SU-DHL-6 (cell line): ENCODE measurements around the gene SLC41A3.

Source experiments
- CTCF ChIP-seq: fragments of 200-600 bp; sonication (generic); IDR thresholded peaks from one replicate; pipeline ENCODE4 v1.5.1; 2017; ENCODE audit warnings: antibody characterized with exemption, mild to moderate bottlenecking, low read length, moderate library complexity; ENCODE audit not compliant: insufficient read depth, poor library complexity, severe bottlenecking
- EZH2phosphoT487 ChIP-seq: fragments of 200-600 bp; sonication (generic), shearing (Covaris generic); conservative IDR thresholded peaks from 2 replicates; pipeline ENCODE4 v1.6.1; 2018; ENCODE audit warnings: mild to moderate bottlenecking, antibody characterized with exemption, low read length, moderate library complexity, mixed read lengths

DNA sequence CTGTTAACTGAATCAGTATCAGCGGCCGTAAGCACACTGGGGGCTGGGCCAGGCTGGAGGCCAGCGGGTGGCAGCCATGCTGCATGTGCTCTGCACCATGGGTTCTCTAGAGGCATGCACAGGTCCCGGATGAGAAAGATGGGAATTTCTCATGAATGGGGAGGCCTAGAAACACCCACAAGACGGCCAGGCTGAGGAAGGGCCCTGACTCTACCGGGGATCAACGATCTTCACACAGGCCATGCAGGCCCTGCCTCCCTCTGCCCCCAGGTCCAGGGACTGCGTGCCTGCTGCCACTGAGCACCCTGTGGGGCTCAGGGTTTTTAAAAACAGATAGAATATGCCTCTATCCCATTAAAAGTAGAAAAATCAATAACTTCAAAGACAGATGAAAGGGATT lies 32.7 kb downstream of the SLC41A3 start:
- TF ChIP-seq CTCF (no peak), EZH2phosphoT487 (no peak)
